ENCODE data around the gene HEATR1.
"Not testable (repeated sequence)": the region's sequence is repeated elsewhere in the genome, so short reads cannot be mapped to it uniquely, and the experiment has no call there.

The HEATR1 gene

GRCh38 chr1:236514703-236515442 lies 89.4 kb downstream of the HEATR1 start:
- H3K4me1 Mint-ChIP-seq = peaks cover 12% of the 10 kb centered on the region
- H3K4me3 Mint-ChIP-seq = no peak overlapping the region
- DNase-seq = no peak
- no peaks in the 10 kb centered on the region for H3K27me3 Mint-ChIP-seq
- H3K9me3 Mint-ChIP-seq = no peaks in the 10 kb centered on the region
- no peak overlapping the region for H3K27ac Mint-ChIP-seq
- no peak for ATAC-seq

- ATAC-seq = no peak
- Mint-ChIP-seq H3K27ac (no peak overlapping the region), H3K9me3 (no peaks in the 10 kb centered on the region), H3K4me3 (no peak overlapping the region), H3K27me3 (no peaks in the 10 kb centered on the region), H3K4me1 (peaks cover 15% of the 10 kb centered on the region)
- no peak for DNase-seq
These were observed 92.4 kb downstream of the HEATR1 start for GRCh38 chr1:236511735-236512418.

- DNase-seq (no peak), ATAC-seq (no peak)
- Mint-ChIP-seq H3K9me3 (no peaks in the 10 kb centered on the region), H3K4me1 (peaks cover 6% of the 10 kb centered on the region), H3K4me3 (no peak overlapping the region), H3K27me3 (no peaks in the 10 kb centered on the region), H3K27ac (no peak overlapping the region)
These were observed 94.5 kb downstream of the HEATR1 start for GRCh38 chr1:236509647-236510401.

- H3K27ac Mint-ChIP-seq = no peak overlapping the region
- H3K27me3 Mint-ChIP-seq = no peaks in the 10 kb centered on the region
- no peaks in the 10 kb centered on the region for H3K9me3 Mint-ChIP-seq
- DNase-seq = no peak
- peaks cover 6% of the 10 kb centered on the region for H3K4me1 Mint-ChIP-seq
- H3K4me3 Mint-ChIP-seq = no peak overlapping the region
- no peak for ATAC-seq
These were observed 95.1 kb downstream of the HEATR1 start for GRCh38 chr1:236509203-236509602.

GRCh38 chr1:236508593-236509027 lies 95.7 kb downstream of the HEATR1 start:
- H3K9me3 Mint-ChIP-seq = no peaks in the 10 kb centered on the region
- peak; percentile 67 for ATAC-seq
- no peak for DNase-seq
- H3K27ac Mint-ChIP-seq = peak overlapping the region in 1 of 2 donors; percentile 81
- H3K4me3 Mint-ChIP-seq = peak overlapping the region in 1 of 2 donors; percentile 5
- no peaks in the 10 kb centered on the region for H3K27me3 Mint-ChIP-seq
- H3K4me1 Mint-ChIP-seq = peaks cover 6% of the 10 kb centered on the region

- Mint-ChIP-seq H3K27ac (no peak overlapping the region), H3K4me1 (peaks cover 19% of the 10 kb centered on the region), H3K4me3 (no peak overlapping the region), H3K27me3 (no peaks in the 10 kb centered on the region), H3K9me3 (no peaks in the 10 kb centered on the region)
- DNase-seq (no peak), ATAC-seq (no peak)
These were observed 97.2 kb downstream of the HEATR1 start for GRCh38 chr1:236507022-236507700.

GRCh38 chr1:236504338-236504737 lies 100.0 kb downstream of the HEATR1 start:
- ATAC-seq, H3K9me3 Mint-ChIP-seq, DNase-seq, H3K27ac Mint-ChIP-seq, H3K27me3 Mint-ChIP-seq, H3K4me3 Mint-ChIP-seq: not testable (repeated sequence)
- peaks cover 19% of the 10 kb centered on the region for H3K4me1 Mint-ChIP-seq

- Mint-ChIP-seq H3K9me3 (no peaks in the 10 kb centered on the region), H3K27ac (peak overlapping the region; percentile 89 to 96), H3K4me1 (peaks cover 12% of the 10 kb centered on the region), H3K4me3 (peak overlapping the region; percentile 59 to 78), H3K27me3 (no peaks in the 10 kb centered on the region)
- DNase-seq (no peak), ATAC-seq (no peak)
These were observed 101.2 kb downstream of the HEATR1 start for GRCh38 chr1:236502972-236503639.

GRCh38 chr1:236502579-236502971 lies 101.7 kb downstream of the HEATR1 start:
- Mint-ChIP-seq H3K27me3 (no peaks in the 10 kb centered on the region), H3K4me1 (peaks cover 12% of the 10 kb centered on the region), H3K9me3 (no peaks in the 10 kb centered on the region), H3K27ac (peak overlapping the region; percentile 89 to 96), H3K4me3 (peak overlapping the region; percentile 59 to 78)
- no peak for DNase-seq
- no peak for ATAC-seq

- DNase-seq (no peak), ATAC-seq (no peak)
- no peak overlapping the region for H3K4me3 Mint-ChIP-seq
- no peaks in the 10 kb centered on the region for H3K9me3 Mint-ChIP-seq
- no peak overlapping the region for H3K27ac Mint-ChIP-seq
- H3K4me1 Mint-ChIP-seq = peaks cover 12% of the 10 kb centered on the region
- peaks cover 4% of the 10 kb centered on the region for H3K27me3 Mint-ChIP-seq
These were observed 103.2 kb downstream of the HEATR1 start for GRCh38 chr1:236501093-236501492.

Measured in stimulated activated naive CD8-positive, alpha-beta T cell treated with anti-CD3 and anti-CD28 coated beads, Interleukin-15, amount 100 ng/mL, for 72 hours (primary cell).